C4-2B (cell line): ENCODE measurements around the gene NADK2.

ENCODE experiments used
- H3K27ac ChIP-seq: fragments of 450-650 bp; 2 replicates; pipeline ENCODE4 v1.5.1; 2017
- CTCF ChIP-seq: fragments of 450-650 bp; conservative IDR thresholded peaks from 2 replicates; pipeline ENCODE4 v1.5.1; 2017; ENCODE audit warnings: mild to moderate bottlenecking
- ZFX ChIP-seq: fragments of 450-650 bp; IDR thresholded peaks from 2 replicates; pipeline ENCODE4 v1.6.1; 2017

The NADK2 gene

GRCh38 chr5:36152324-36153297 lies 89.1 kb downstream of the NADK2 start:
- peak overlapping the region; percentile 74 for H3K27ac ChIP-seq
- TF ChIP-seq CTCF (no peak), ZFX (peak; percentile 65)

GRCh38 chr5:36151434-36152323 lies 90.0 kb downstream of the NADK2 start, which contains the start of the genes LMBRD2 and SKP2:
Gene LMBRD2 (minus strand): TSS chr5:36151887. CDS start chr5:36143349, 8,538 bp downstream.
Gene SKP2 (plus strand): TSS chr5:36152111. CDS start chr5:36152263, 152 bp downstream.
- peak within 1 kb of the TSS; percentile 74 for H3K27ac ChIP-seq
- no peak for TF ChIP-seq CTCF
- peak; percentile 83 for TF ChIP-seq ZFX

GRCh38 chr5:36150676-36151433 lies 90.9 kb downstream of the NADK2 start:
- H3K27ac ChIP-seq = peak overlapping the region; percentile 74
- TF ChIP-seq CTCF (no peak), ZFX (no peak)

- TF ChIP-seq ZFX (no peak), CTCF (no peak)
- no peak overlapping the region for H3K27ac ChIP-seq
These were observed 94.0 kb downstream of the NADK2 start for GRCh38 chr5:36147681-36148080.

- H3K27ac ChIP-seq = no peak overlapping the region
- TF ChIP-seq ZFX = no peak
- no peak for TF ChIP-seq CTCF
These were observed 95.3 kb downstream of the NADK2 start for GRCh38 chr5:36146390-36146789.

- no peak overlapping the region for H3K27ac ChIP-seq
- no peak for TF ChIP-seq ZFX
- TF ChIP-seq CTCF = no peak
These were observed 96.4 kb downstream of the NADK2 start for GRCh38 chr5:36145311-36145710.
